HG02870 (cell line): ENCODE results near the gene KIF13A.
"Not testable (repeated sequence)": the region's sequence is repeated elsewhere in the genome, so short reads cannot be mapped to it uniquely, and the experiment has no call there.

Experiments
- ATAC-seq: cut with Tn5 transposase; IDR thresholded peaks from one replicate; pipeline ENCODE4 v1.9.1; 2021; ENCODE audit warnings: mild to moderate bottlenecking, moderate library complexity; ENCODE audit not compliant: unreplicated experiment

The KIF13A gene

GRCh38 chr6:17817763-17818162 is 169.7 kb downstream of the KIF13A start:
- no peak for ATAC-seq

- no peak for ATAC-seq
Observed at GRCh38 chr6:17816921-17817611, 170.4 kb downstream of the KIF13A start.

GRCh38 chr6:17813542-17813941 is 173.9 kb downstream of the KIF13A start:
- ATAC-seq: no peak

GRCh38 chr6:17812311-17812710 is 175.1 kb downstream of the KIF13A start:
- no peak for ATAC-seq

- no peak for ATAC-seq
Observed at GRCh38 chr6:17808609-17809008, 178.8 kb downstream of the KIF13A start.

- not testable (repeated sequence) for ATAC-seq
Observed at GRCh38 chr6:17807431-17807830, 180.0 kb downstream of the KIF13A start.

GRCh38 chr6:17803409-17803808 is 184.0 kb downstream of the KIF13A start:
- no peak for ATAC-seq

- no peak for ATAC-seq
Observed at GRCh38 chr6:17798477-17799154, 188.8 kb downstream of the KIF13A start.

- no peak for ATAC-seq
Observed at GRCh38 chr6:17790489-17790888, 196.9 kb downstream of the KIF13A start.

- no peak for ATAC-seq
Observed at GRCh38 chr6:17785094-17785787, 202.2 kb downstream of the KIF13A start.

GRCh38 chr6:17780061-17780460 is 207.4 kb downstream of the KIF13A start:
- no peak for ATAC-seq

- ATAC-seq: no peak
Observed at GRCh38 chr6:17771609-17772008, 215.8 kb downstream of the KIF13A start.

GRCh38 chr6:17768881-17769280 is 218.6 kb downstream of the KIF13A start:
- ATAC-seq: no peak

GRCh38 chr6:17768388-17768787 is 219.0 kb downstream of the KIF13A start:
- no peak for ATAC-seq

GRCh38 chr6:17762651-17763050 is 224.8 kb downstream of the KIF13A start:
- no peak for ATAC-seq

GRCh38 chr6:17758119-17758518 is 229.3 kb downstream of the KIF13A start:
- ATAC-seq: no peak

- ATAC-seq: no peak
Observed at GRCh38 chr6:17754254-17754653, 233.2 kb downstream of the KIF13A start.

GRCh38 chr6:17745324-17745723 is 242.1 kb downstream of the KIF13A start:
- ATAC-seq: not testable (repeated sequence)

- not testable (repeated sequence) for ATAC-seq
Observed at GRCh38 chr6:17744757-17745308, 242.6 kb downstream of the KIF13A start.

GRCh38 chr6:17744019-17744756 is 243.2 kb downstream of the KIF13A start:
- no peak for ATAC-seq

- ATAC-seq: no peak
Observed at GRCh38 chr6:17741507-17741906, 245.9 kb downstream of the KIF13A start.
